Spleen (tissue), 7 donors: ENCODE data around the gene EEF2.
"Not testable (repeated sequence)": the region's sequence is repeated elsewhere in the genome, so short reads cannot be mapped to it uniquely, and the experiment has no call there.

Experiments
- POLR2AphosphoS5 ChIP-seq, 3 donors: sonication (generic); formaldehyde crosslinking; IDR thresholded peaks; one replicate each; pipeline ENCODE4 v1.5.1; 2017; ENCODE audit warnings: antibody characterized with exemption in 3 of 3
- TF ChIP-seq, protein P1 (sequence below), 11 experiments: fragments of 200-600 bp in 7 of 11; fragments of 450-650 bp in 4 of 11; sonication (generic) in 4 of 11; IDR thresholded peaks in 8 of 11; conservative IDR thresholded peaks in 3 of 11; 1 replicate in 7 of 11; 2 replicates in 4 of 11; pipeline versions ENCODE4 v1.4.0 to v1.8.0; 2016 to 2021; ENCODE audit warnings: antibody characterized with exemption in 11 of 11, inconsistent platforms in 4 of 11, mild to moderate bottlenecking in 1 of 11
- donor health status: DM: no; HTN: no; CAD: no; lungs with moderate emphysema.
- donor health status: DM: no; HTN: no; CAD: no.
- donor health status: DM: no; HTN: no; CAD: no.

DNA sequence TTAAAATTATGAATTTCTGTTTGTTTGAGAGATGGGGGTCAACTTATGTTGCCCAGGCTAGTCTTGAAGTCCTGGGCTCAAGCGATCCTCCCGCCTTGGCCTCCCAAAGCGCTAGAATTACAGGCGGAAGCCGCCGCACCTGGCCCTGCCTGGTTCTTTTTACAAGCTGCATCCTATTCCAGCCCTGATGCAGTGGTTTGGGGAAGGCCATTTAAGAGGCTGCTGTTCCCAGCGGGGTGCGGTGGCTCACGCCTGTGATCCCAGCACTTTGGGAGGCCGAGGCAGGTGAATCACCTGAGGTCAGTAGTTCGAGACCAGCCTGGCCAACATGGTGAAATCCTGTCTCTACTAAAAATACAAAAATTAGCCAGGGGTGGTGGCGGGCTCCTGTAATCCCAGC is 17.3 kb downstream of the EEF2 start:
- TF ChIP-seq, protein P1, sequence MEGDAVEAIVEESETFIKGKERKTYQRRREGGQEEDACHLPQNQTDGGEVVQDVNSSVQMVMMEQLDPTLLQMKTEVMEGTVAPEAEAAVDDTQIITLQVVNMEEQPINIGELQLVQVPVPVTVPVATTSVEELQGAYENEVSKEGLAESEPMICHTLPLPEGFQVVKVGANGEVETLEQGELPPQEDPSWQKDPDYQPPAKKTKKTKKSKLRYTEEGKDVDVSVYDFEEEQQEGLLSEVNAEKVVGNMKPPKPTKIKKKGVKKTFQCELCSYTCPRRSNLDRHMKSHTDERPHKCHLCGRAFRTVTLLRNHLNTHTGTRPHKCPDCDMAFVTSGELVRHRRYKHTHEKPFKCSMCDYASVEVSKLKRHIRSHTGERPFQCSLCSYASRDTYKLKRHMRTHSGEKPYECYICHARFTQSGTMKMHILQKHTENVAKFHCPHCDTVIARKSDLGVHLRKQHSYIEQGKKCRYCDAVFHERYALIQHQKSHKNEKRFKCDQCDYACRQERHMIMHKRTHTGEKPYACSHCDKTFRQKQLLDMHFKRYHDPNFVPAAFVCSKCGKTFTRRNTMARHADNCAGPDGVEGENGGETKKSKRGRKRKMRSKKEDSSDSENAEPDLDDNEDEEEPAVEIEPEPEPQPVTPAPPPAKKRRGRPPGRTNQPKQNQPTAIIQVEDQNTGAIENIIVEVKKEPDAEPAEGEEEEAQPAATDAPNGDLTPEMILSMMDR (IDR thresholded peaks at IDR 0.05 in 8 of 11, conservative IDR thresholded peaks at IDR 0.05 in 3 of 11): not testable (repeated sequence)
- TF ChIP-seq POLR2AphosphoS5 (IDR thresholded peaks at IDR 0.05): not testable (repeated sequence)
